Spleen (tissue), 7 donors: ENCODE measurements around the gene EFNA5.

Source experiments
- POLR2A ChIP-seq, 3 donors: fragments of 450-650 bp; IDR thresholded peaks; one replicate each; pipeline ENCODE4 v1.5.1; 2017; ENCODE audit warnings: antibody characterized with exemption in 3 of 3, mild to moderate bottlenecking in 1 of 3
- POLR2AphosphoS5 ChIP-seq, 3 donors: sonication (generic); formaldehyde crosslinking; IDR thresholded peaks; one replicate each; pipeline ENCODE4 v1.5.1; 2017; ENCODE audit warnings: antibody characterized with exemption in 3 of 3
- TF ChIP-seq, protein P1 (sequence below), 11 experiments: fragments of 200-600 bp in 7 of 11; fragments of 450-650 bp in 4 of 11; sonication (generic) in 4 of 11; IDR thresholded peaks in 8 of 11; conservative IDR thresholded peaks in 3 of 11; 1 replicate in 7 of 11; 2 replicates in 4 of 11; pipeline versions ENCODE4 v1.4.0 to v1.8.0; 2016 to 2021; ENCODE audit warnings: antibody characterized with exemption in 11 of 11, inconsistent platforms in 4 of 11, mild to moderate bottlenecking in 1 of 11
- donor health status: DM: no; HTN: no; CAD: no; lungs with moderate emphysema.
- donor health status: DM: no; HTN: no; CAD: no.
- donor health status: DM: no; HTN: no; CAD: no.

DNA sequence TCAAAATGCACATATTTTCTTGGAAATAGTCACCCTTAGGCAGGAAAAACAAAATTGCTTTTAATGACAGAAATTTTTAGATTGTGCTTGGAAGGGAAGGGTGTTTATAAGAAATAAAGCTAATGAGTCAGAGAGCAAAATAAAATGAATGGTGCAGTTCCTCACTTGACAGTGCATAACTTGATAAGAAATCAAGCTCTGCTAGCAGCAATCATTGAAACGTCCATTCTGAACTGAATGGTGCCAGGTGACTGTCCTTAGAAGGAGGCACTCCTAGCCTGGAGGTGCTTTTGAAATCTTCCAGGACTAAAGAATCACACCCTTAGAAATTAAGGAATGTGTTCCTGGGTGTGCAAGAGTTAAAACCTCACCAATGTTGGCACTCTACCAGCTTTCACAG is 202.5 kb downstream of the EFNA5 start:
- TF ChIP-seq POLR2AphosphoS5 (IDR thresholded peaks at IDR 0.05) (no peak), POLR2A (IDR thresholded peaks at IDR 0.05) (no peak)
- TF ChIP-seq, protein P1, sequence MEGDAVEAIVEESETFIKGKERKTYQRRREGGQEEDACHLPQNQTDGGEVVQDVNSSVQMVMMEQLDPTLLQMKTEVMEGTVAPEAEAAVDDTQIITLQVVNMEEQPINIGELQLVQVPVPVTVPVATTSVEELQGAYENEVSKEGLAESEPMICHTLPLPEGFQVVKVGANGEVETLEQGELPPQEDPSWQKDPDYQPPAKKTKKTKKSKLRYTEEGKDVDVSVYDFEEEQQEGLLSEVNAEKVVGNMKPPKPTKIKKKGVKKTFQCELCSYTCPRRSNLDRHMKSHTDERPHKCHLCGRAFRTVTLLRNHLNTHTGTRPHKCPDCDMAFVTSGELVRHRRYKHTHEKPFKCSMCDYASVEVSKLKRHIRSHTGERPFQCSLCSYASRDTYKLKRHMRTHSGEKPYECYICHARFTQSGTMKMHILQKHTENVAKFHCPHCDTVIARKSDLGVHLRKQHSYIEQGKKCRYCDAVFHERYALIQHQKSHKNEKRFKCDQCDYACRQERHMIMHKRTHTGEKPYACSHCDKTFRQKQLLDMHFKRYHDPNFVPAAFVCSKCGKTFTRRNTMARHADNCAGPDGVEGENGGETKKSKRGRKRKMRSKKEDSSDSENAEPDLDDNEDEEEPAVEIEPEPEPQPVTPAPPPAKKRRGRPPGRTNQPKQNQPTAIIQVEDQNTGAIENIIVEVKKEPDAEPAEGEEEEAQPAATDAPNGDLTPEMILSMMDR (IDR thresholded peaks at IDR 0.05 in 8 of 11, conservative IDR thresholded peaks at IDR 0.05 in 3 of 11): no peak
